Fibroblast of skin of scalp (primary cell): Measurements from ENCODE around the gene ANKRD17. TPM values are rescaled to one million over a fixed set of nuclear protein-coding genes. Genes with fewer than 3 reads are reported as not detected.
"Not testable (repeated sequence)": the region's sequence is repeated elsewhere in the genome, so short reads cannot be mapped to it uniquely, and the experiment has no call there.

Experiments
- DNase-seq: peaks from one replicate; pipeline ENCODE4 v3.0.0-alpha.2; 2013
- polyA plus RNA-seq, 2 experiments: library from polyadenylated mRNA; unstranded; fragments of 120-200 nt; gene quantifications; one replicate each; pipeline ENCODE4 v1.2.1, GENCODE V29; 2013; ENCODE audit not compliant: insufficient read length in 2 of 2

Gene ANKRD17, protein sequence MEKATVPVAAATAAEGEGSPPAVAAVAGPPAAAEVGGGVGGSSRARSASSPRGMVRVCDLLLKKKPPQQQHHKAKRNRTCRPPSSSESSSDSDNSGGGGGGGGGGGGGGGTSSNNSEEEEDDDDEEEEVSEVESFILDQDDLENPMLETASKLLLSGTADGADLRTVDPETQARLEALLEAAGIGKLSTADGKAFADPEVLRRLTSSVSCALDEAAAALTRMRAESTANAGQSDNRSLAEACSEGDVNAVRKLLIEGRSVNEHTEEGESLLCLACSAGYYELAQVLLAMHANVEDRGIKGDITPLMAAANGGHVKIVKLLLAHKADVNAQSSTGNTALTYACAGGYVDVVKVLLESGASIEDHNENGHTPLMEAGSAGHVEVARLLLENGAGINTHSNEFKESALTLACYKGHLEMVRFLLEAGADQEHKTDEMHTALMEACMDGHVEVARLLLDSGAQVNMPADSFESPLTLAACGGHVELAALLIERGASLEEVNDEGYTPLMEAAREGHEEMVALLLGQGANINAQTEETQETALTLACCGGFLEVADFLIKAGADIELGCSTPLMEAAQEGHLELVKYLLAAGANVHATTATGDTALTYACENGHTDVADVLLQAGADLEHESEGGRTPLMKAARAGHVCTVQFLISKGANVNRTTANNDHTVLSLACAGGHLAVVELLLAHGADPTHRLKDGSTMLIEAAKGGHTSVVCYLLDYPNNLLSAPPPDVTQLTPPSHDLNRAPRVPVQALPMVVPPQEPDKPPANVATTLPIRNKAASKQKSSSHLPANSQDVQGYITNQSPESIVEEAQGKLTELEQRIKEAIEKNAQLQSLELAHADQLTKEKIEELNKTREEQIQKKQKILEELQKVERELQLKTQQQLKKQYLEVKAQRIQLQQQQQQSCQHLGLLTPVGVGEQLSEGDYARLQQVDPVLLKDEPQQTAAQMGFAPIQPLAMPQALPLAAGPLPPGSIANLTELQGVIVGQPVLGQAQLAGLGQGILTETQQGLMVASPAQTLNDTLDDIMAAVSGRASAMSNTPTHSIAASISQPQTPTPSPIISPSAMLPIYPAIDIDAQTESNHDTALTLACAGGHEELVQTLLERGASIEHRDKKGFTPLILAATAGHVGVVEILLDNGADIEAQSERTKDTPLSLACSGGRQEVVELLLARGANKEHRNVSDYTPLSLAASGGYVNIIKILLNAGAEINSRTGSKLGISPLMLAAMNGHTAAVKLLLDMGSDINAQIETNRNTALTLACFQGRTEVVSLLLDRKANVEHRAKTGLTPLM (N-terminal part only)
- polyA plus RNA-seq (2013, experiment 1 of 2; ENCODE audit: insufficient read length), result 32.5 TPM
- polyA plus RNA-seq (2013, experiment 2 of 2; ENCODE audit: insufficient read length), result 35.8 TPM

DNA sequence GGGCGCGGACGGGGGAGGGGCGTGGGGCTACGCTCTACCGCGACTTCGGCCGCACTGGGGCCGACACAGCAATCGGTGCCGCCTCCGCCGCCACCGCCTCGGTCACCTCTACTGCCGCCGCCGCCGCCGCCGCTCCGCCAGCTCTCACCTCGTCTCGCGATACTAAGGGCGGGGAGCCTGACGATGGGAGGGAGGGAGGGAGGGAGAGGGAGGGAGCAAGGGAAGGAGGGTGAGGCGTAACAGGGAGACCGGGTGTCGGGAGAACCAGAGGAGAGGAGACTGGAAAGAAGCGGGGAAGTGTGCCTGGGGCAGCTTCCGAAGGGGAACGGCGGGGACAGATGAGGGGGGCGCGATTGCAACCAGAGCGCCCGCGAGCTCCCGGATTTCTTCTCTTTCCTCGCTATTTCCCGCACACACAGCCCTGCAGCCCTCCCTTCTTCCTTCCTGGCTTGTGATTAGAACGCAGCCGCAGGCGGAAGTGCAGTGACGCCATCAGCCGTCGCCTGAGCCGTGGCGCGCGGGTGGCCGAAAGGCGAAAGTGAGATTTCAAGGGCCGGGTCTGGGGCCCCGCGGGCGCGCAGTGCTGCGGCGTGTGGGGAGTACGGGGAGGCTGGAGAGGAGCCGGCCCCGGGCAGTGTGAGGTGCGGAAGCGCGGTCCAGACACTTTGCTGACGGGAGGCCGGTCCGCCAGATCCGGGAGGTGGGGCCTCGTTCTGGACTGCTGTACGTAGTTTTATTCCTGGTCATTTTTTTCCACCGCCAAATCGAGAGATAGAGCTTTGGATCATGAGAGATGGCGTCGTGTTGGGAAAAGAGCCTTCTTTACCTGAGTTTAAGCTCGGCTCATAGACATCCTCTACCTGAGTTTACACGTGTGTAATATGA is at the start of gene ANKRD17:
Gene ANKRD17 (minus strand): TSS at position 113 of the 885 bp plus-strand sequence. CDS start 130 bp downstream, outside the sequence.
- DNase-seq, result peak; percentile 95

DNA sequence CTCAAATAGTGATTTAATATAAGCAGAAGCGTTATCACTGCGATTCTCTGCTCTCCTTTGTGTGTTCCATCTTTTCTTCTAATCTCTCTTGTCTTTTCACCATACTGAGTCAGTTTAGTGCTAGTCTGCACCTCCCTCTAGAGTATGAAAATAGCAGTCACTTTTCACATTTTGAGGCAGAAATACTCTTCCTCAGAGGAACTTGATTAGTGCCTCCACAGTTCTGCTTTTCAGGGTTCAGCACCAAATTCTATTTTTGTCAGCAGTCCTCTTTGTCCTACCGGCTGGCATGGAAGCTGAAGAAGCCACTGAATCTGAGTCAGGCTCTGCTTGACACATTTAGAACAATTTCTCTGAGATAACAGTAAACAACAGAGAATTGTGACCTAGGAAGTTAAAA is 49.7 kb upstream of the ANKRD17 start:
- peak; percentile 53 for DNase-seq

DNA sequence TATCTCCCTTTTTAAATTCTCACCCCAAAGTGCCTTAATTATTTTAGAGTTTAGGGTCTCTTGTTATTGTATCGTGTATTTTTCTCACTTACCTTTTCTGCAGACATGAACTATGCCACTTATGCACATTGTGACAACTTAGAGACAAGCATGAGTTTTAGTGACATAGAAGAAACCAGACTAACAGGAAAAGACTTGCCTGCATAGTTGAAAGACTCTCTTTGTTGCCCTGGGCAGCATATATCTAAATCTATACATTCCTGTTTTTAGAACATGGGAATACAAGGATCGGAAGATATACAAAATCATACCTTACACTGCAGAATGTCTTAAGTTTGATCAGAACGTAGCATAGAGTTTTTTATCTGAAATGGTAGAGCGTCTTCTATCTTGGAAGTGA is 45.1 kb upstream of the ANKRD17 start:
- no peak for DNase-seq

DNA sequence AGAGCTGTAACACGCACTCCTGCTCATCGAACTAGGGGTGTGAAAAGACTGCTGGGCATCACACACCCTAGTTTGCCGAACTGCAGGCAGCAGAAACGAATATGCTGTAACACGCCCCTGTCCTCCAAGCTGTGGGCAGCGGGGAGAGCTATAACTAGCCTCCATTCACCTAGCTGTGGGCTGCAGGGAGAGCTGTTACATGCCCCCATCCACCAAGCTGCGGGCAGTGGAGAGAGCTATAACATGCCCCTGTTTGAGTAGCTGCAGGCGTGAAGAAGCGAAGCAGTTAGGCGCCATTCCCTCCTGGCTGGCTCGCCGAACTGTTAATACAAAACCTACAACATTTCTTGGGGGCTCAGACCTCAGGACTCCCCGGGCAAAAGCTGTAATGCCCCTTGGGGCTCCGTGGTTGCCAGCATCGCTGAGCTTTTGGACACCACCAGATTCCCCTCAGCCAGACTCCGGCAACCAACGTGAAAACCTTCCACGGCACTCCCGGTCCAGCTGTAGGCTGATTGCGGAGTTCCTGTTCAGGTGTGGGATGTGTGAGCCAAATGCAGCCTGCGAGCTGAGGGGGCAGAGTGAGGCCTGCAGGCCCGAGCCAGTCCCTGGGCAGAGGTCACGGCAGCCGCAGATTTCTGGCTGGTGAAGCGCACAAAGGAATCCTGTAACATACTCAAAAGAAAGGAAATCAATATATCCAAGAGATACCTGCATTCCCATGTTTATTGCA is 41.1 kb upstream of the ANKRD17 start:
- no peak for DNase-seq

DNA sequence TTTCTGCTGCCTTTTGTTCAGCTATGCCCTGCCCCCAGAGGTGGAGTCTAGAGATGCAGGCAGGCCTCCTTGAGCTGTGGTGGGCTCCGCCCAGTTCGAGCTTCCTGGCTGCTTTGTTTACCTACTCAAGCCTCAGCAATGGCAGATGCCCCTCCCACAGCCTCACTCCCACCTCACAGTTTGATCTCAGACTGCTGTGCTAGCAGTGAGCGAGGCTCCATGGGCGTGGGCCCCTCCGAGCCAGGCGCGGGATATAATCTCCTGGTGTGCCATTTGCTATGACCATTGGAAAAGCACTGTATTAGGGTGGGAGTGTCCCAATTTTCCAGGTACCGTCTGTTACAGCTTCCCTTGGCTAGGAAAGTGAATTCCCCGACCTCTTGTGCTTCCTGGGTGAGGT is 34.1 kb upstream of the ANKRD17 start:
- not testable (repeated sequence) for DNase-seq

DNA sequence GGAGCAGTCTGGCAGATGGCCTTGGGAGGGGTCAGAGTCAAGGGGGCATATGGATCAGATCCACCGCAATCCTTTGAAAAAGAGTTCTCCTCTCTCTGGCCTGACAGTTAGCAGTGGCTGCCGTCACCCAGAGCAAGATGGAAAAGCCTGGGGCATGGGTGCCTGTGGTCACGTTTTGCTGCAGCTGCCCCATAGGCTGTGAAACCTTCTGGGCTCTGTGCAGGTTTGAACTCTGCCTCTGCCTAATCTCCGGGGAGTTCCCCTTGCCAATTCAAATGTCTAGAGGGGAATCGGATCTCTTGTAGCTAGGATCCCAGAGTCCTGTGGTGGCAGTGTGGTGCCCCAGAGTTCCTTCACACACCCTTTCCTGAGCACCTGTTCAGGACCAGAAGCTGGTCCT is 23.4 kb upstream of the ANKRD17 start:
- no peak for DNase-seq

DNA sequence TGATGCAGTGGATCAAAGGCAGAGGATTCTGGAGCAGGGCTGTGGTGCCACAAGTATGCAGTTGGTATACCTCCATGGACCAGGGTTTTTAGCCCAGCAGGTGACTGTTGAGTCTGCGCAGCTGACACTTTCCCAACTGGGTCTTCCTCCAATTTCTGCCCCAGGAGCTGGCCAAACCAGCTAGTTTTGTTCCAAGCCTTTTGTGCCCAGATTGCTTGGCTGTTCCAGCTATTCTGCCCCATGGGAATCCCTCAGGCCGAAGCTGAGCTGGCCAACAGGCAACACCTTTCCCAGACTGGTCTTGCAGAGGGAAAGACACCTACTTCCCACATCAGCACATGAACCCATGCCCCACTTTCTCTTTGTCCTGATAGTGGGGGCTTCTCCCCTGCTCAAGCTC is 22.8 kb upstream of the ANKRD17 start:
- no peak for DNase-seq

DNA sequence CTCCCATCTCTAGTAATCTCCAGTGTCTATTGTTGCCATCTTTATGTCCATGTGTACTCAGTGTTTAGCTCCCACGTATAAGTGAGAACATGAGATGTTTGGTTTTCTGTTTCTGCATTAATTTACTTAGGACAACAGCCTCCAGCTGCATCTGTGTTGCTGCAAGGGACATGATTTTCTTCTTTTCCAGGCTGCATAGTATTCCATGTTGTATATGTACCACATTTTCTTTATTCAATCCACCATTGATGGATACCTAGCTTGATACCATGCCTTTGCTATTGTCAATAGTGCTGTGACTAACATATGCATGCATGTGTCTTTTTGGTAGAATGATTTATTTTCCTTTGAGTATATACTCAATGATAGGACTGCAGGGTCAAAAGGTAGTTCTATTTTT is 18.6 kb upstream of the ANKRD17 start:
- no peak for DNase-seq

DNA sequence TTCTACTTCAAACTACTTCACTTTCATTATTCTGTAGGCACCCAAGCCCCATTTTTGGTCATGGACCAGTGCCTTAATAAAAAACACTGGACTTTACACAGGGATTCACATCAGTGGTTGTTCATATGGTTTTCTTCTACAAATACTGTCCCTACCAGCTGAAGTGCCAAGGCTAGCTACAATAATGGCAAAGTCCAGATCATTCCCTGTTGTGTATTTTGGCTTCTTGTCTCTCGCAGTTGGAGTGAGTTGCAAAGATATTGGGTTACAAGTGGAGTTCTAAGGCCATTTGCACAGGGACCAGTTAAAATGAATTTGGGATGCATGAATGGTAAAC is 16.7 kb upstream of the ANKRD17 start:
- no peak for DNase-seq

DNA sequence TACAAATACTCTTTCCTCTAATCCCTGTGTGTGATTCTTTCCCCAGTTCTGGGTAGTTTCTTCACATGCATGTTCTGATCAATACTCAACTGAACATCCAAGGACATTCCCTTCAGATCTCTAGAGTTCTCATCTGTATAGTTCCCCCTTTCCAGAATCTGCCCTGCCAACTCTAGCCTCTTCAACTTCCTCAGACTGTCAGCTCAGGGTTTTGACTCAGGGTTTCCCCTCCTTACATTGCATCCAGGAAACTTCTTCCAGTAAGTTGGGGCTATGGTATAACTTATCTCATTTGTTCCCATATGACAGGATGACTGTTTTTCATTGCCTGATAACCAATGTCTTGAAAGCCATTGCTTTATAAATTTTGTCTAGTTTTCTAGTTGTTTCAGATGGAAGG is 14.2 kb upstream of the ANKRD17 start:
- no peak for DNase-seq

DNA sequence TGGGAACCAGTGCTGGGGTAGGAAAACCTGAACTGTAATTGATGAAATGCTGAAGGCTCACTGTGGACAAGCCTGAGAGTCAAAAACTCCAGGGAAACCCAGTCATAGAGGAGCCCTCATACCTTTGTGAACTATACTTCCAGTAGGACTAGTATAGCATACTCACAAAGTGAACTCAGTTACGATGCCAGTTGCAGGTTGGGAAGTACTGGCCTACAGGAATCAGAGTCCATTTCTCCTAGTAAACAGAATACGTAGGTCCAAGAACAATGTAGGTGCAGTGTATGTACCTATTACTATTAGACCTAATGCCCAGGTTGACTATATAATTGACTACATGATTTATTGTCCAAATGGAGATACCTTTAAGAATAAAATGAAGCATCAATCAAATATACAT is 8.5 kb upstream of the ANKRD17 start:
- DNase-seq, result no peak

DNA sequence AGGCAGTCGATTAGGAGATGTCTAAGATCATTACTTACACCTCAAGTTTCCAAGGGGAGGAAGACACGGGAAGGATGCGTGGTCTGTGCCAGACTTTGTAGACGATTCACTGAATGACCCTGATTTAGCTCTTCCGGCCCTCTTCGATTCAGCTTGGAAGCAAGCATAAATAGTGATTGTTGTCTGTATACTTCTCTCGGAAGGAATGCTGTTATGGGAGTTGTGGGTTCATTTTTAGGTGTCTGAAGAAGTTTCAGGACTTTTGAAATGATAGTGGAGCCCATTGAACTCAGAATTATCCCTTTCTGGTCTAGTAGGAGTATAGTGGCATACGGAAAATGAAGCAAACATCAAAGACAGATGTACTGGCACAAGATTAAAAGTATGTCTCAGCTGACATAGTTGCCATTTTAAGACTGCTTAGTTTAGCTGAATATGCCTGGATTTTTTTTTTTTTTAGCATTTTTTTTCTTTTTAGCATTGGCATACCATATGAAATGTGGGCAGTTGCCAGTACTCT is 1.0 kb upstream of the ANKRD17 start:
- no peak for DNase-seq

DNA sequence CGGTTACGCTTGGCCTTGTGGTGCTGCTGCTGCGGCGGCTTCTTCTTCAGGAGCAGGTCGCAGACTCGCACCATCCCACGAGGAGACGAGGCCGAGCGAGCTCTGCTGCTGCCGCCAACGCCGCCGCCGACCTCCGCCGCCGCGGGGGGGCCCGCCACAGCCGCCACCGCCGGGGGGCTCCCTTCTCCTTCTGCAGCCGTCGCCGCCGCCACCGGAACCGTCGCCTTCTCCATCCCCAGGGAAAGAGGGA is 237 bp downstream of the ANKRD17 start:
- no peak for DNase-seq

DNA sequence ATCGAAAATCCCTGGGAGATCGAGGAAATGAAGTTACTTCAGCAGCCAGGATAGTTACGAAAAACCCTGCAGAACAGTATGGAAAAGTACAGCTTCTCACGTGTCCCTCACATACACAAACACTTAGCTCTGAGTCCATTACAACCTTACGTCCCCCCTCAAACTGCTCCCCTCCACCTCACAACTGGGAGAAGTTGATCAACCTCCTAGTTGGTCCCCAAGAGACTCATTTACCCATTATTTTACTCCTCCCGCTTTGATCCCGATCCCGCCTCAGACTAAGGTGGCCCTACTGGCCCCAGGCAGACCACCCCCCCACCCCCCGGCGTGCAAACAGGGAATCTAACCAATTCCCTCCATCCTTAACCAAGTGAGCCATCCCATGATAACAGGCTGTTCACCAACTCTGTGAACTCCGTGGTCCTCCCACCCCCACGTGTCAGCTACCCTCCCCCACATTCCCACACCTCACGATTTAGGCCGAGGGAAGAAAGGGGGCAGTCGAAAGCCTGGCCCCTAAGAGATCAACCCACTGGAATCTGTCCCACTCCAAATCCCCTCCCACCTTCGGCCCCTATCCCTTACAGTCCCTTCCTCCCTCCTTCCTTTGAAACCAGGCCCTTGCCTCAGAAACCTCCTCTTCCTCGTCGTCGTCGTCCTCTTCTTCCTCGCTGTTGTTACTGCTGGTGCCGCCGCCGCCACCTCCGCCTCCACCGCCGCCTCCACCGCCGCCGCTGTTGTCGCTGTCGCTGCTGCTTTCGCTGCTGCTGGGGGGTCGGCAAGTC is 755 bp downstream of the ANKRD17 start:
- DNase-seq, result peak; percentile 39

DNA sequence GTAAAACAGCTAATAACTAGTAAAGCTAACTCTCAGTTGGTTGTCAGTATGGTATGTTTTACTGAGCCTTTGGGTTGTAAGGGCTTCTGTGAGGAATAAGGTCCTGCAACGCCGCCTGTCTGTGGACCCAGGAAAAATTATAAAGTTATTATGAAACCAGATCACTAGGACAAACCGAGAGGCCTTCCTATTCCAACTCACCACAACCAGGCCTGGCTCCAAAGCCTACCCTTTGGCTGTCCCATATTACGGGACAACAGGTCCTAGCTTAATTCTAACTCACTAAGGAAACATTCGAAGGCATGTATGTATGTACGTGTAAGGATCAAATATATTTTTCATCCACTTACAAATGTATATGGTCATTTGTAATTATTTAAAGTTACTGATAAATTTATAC is 1.4 kb downstream of the ANKRD17 start:
- peak; percentile 85 for DNase-seq

DNA sequence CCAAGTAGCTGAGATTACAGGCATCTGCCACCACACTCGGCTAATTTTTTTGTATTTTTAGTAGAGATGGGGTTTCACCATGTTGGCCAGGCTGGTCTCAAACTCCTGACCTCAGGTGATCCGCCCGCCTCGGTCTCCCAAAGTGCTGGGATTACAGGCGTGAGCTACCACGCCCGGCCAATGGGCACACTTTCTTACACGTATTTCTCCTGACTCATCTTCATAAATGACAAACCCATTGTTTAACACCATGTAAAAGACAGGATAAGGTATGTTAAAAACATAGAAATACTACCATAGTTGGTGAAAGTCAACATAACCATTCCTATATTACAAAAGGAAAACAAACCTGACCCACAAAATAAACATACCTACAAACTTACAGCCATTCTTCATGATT is 2.8 kb downstream of the ANKRD17 start:
- DNase-seq, result not testable (repeated sequence)

DNA sequence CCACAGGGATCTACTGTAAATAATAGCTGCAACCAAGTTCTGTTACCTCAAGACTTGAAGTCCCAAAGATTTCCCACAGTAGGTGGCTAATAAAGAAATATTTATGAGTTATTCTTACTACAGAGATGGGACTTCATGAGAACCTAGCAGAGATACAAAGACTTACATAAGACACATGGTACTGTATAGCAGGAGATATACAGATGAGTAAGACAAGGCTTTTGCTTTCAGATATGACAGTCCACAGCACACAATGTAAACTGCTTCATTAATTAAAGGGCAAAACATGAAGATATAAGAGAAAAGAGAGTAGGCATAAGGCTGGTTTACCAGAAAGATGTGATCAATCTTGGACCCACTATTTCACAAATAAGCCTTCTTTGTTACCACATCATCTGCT is 6.6 kb downstream of the ANKRD17 start:
- DNase-seq, result peak; percentile 11

DNA sequence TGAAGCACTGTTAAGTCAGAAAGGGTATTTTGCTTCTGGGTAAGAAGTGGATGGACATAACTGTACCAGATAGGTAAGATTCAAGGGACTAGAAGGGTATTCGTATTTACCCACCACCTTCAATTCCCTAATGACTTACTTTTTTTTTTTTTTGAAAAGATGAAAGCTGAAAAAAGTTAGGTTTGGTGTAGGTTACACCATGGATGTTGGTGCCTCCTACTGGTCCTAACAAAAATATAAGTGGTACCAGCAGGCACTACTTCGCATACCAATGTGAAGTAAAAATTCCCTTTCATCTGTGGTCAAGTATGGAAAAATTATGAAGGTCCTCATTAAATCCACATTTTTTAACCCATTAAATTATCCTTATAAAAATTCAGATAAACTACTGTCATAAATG is 7.2 kb downstream of the ANKRD17 start:
- no peak for DNase-seq

DNA sequence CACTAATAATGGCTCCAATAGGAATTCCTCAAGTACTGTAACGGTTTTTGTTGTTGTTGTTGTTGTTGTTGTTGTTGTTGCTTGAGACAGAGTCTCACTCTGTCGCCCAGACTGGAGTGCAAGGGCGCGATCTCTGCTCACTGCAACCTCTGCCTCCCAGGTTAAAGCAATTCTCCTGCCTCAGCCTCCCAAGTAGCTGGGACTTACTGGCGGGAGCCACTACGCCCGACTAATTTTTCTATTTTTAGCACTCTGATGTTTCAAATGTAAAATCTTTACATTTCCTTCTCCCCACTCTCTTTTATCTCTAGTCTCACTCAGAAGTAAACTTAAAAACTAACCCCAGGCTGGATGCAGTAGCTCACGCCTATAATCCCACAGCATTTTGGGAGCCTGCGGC is 8.0 kb downstream of the ANKRD17 start:
- DNase-seq, result no peak

DNA sequence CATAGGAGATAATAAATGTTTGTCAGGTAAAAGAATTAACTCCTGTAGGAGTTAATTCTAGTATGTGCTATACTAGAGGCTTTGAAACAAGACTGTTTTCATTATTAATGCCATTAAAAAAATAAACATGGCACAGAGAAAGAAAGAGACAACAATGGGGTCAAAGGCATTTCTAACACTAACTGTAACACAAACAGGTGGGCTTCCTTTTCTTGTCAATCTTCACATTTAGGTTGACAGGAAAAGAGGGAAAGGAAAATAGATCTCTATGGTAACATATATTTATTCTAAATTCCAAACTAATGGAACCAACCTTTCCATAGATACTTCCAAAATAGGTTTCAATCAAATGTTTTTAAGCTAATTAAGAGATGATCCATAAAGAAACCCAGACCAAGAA is 9.8 kb downstream of the ANKRD17 start:
- DNase-seq, result no peak
